ENCODE data around the gene PCAT7.
"Not testable (repeated sequence)": the region's sequence is repeated elsewhere in the genome, so short reads cannot be mapped to it uniquely, and the experiment has no call there.

PCAT7 gene

DNA sequence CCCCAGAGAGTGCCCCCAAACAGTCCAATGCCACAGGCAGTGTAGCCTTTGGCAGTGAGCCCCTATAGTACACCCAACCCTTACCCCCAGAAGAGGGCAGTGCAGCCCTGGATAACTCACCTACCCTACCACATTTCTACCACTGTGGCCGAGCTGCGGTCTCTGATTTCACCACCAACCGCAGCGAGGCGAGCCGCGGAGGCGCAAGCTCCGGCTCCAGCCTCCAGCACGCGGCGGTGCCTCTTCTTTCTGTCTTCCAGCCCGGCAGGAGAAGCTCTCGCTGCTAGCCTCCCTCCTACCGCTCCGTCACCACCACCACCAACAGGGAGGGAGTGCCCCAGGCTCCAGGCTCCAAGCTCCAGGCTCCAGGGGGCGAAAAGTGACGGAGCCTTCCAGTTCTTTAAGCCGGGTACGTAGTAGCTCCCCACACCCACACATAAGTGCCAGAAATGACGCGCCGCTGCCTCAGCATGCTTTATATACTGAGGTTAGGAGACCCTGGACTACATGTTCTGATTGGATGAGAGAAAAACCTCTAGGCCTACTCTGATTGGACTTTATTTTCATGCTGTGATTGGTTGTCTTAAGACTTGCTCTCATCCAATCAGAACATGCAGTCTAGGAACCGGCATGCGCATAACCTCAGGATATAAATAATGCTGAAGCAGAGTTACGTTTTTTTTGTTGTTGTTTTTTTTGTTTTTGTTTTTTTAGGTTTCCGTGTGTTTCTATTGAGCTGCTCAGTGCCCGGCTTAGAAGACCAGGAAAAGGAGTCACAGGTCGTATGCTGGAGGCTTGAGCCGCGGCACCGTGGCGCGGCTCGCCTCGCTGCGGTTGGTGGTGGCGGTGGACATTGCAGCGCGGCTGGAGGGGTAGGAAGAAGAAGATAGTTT is at the start of gene PCAT7:
PCAT7 (plus strand) TSS at position 645 of the 893 bp plus-strand sequence.
- no peak for DNase-seq

DNA sequence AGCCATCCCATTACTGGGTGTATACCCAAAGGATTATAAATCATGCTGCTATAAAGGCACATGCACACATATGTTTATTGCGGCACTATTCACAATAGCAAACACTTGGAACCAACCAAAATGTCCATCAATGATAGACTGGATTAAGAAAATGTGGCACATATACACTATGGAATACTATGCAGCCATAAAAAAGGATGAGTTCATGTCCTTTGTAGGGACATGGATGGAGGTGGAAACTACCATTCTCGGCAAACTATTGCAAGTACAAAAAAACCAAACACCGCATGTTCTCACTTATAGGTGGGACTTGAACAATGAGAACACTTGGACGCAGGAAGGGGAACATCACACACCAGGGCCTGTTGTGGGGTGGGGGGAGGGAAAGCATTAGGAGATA is 48.5 kb upstream of the PCAT7 start:
- DNase-seq = not testable (repeated sequence)

GRCh38 chr9:94507531-94508258 is 47.2 kb upstream of the PCAT7 start:
- DNase-seq = no peak

GRCh38 chr9:94511134-94511954 is 43.5 kb upstream of the PCAT7 start:
- DNase-seq = no peak

- no peak for DNase-seq
Measured at GRCh38 chr9:94511955-94512265, 43.0 kb upstream of the PCAT7 start.

- no peak for DNase-seq
Measured at GRCh38 chr9:94514722-94515121, 40.2 kb upstream of the PCAT7 start.

DNA sequence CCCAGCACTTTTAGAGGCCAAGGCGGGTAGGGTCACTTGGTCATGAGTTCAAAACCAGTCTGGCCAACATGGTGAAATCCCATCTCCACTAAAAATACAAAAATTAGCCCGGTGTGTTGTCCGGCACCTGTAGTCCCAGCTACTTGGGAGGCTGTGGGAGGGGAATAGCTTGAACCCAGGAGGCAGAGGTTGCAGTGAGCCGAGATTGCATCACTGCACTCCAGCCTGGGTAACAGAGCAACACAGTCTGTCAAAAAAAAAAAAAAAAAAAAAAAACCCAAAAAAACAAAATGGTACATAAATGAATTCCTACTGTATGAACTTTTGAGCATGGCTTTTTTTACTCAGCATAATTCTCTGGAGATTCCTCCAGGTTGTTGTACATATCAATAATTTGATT is 37.6 kb upstream of the PCAT7 start:
- DNase-seq = no peak

DNA sequence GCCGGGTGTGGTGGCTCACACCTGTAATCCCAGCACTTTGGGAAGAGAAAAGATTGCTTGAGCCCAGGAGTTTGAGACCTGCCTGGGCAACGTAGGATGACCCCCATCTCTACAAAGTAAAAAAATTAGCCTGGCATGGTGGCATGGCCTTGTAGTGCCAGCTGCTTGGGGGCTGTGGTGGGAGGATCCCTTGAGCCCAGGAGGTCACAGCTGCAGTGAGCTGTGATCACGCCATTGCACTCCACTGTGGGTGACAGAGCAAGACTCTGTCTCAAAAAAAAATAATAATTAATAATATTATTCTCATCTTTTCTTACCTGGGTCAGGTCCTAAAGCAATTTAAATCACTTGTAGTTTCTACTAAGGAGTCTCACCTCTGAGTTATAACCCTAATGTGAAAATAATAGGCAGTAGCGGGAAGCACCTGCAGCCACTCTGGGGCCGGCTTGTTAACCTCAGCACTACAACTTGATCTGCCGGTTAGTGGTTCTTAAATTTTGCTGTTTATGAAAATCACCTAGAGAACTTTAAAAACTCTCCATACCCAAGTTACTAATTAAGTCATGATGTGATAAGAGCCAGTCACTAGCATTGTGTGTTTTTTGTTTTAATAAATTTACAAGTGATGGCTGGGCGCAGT is 29.4 kb upstream of the PCAT7 start:
- no peak for DNase-seq

DNA sequence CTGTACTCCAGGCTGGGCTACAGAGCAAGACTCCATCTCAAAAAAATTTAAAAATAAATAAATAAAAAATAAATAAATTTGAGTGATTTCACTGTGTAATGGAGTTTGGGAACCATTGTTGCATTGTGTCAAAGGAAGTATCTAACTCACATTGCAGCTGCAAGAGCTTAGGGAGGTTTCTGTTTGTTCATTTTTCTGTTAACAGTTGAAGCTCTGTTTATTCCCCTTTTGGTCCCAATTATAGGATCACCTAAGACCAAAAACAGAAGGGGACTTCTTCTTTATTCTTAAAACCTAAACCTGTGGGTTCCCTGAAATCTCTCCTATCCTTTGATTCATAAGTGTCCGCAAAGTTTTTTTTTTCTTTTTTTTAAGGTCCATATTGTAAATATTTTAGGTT is 28.6 kb upstream of the PCAT7 start:
- no peak for DNase-seq

DNA sequence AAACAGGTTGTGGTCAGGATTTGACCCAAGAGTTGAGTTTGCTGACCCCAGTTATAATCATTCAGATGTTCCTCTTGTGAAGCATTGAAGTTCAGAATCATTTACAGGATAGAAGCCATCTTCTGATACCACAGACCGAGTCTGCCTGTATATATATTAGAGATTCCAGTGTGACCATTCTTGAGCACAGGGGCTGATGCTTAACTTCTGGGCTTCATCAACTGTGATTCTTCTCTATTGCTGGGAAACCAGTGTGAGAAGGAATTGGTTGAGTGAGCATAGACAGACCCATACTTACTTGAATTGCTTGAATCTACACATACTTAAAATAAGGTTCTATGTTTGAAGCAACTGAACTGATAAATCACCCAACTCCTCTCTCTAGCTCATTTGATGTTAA is 27.9 kb upstream of the PCAT7 start:
- no peak for DNase-seq

DNA sequence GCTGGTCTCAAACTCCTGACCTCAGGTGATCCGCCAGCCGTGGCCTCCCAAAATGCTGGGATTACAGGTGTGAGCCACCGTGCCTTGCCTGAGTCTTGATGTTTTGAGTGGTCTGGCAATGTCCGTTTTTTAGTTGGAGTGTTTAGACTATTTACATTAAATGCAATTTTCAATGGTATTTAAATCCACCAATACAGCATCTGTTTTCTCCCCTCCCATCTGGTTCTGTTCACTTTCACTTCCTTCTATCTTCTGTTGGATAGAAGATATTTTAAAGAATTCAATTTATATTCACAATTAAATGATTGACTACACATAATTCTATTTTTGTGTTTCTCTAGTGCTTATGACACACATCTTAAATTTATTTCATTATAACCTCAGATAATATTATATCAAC is 26.0 kb upstream of the PCAT7 start:
- no peak for DNase-seq

DNA sequence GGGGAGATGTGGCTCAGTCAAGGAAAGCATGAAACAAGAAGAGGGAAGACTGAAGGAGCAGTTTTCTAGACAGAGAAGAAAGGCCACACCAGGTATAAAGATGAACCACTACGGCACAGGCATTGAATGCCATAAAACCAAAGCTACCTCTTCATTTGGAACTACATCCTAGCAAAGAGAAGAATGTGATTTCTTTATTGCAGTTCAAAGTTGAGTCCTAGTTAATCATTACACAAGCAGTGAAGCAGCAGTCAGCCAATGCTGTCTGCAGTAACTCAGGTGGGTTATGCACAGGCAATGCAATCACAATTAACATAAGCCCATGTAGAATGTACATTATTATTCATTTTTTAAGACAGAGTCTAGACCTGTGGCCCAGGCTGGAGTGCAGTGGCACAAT is 21.7 kb upstream of the PCAT7 start:
- DNase-seq = no peak

DNA sequence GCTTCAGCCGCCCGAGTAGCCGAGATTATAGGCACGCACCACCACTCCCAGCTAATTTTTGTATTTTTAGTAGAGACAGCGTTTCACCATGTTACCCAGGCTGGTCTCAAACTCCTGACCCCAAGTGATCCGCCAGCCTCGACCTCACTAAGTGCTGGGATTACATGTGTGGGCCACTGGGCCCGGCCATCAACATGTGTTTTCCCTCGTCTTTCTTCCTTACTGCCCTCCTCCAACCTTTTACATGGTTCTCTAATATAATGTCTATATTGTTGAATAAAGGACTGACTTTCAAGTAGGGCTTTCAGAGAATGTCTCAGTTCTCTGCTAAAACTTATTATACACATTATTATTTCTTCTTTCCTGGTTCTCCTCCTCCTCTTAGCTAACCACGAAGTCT is 21.3 kb upstream of the PCAT7 start:
- DNase-seq = no peak

DNA sequence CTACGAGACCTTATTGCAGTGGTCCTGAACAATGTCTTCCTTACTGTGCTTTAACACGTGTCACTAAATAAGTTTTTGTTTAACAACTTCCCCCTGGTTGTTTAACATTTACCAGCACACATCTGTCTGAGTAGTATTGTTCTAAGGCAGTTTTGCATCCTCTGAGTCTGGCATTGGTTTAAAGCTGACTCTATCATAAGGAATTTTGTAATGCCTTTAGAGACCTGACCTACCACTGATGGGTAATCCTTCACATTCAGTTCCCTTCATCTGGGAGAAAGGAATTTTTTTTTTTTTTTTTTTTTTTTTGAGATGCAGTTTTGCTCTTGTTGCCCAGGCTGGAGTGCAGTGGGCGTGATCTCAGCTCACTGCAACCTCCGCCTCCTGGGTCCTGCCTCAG is 20.0 kb upstream of the PCAT7 start:
- DNase-seq = no peak

- no peak for DNase-seq
Measured at GRCh38 chr9:94538908-94539307, 16.0 kb upstream of the PCAT7 start.

- DNase-seq = not testable (repeated sequence)
Measured at GRCh38 chr9:94544335-94544734, 10.5 kb upstream of the PCAT7 start.

GRCh38 chr9:94545940-94546339 is 8.9 kb upstream of the PCAT7 start:
- no peak for DNase-seq

- no peak for DNase-seq
Measured at GRCh38 chr9:94553029-94553938, 1.6 kb upstream of the PCAT7 start.

DNA sequence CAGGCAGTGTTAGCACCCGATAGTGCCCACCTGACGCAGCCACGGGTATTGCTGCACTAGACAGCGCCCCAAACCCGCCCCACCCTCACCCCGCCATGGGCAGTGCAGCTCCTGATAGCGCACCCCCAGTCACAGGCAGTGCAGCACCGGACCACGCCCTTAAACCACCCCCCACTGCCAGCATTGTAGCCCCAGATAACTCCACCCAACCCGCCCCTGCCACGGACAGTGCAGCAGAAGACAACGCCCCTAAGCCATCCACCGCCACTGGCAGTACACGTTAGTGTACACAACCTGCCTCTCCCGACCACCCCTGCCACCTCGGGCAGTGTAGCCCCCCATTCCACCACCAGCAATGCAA is 825 bp upstream of the PCAT7 start:
- no peak for DNase-seq

DNA sequence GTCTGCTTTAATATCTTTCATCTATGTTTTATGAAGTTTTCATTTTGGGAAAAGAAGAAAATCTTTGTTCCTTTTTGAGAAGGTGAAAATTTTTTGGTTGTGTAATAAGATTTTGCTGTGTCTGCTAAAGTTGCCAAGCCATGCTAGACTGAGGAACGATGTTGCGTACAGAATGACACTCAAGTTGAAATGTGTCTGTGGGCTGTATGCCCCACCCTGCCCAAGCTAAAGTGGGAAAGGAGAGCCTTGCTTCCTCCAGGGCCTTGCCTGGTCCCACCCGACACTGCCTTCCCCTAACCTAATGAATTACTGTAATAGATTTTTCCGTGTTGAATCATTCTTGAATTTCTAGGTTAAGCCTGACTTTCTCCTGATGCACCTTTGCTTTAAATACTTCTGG is 2.5 kb downstream of the PCAT7 start:
- DNase-seq = no peak

- DNase-seq = no peak
Measured at GRCh38 chr9:94560237-94560636, 5.4 kb downstream of the PCAT7 start.

GRCh38 chr9:94563548-94563947 is 8.7 kb downstream of the PCAT7 start:
- no peak for DNase-seq
